HL-60 (cell line): ENCODE measurements around the gene CBLB.

Experiments
- DNase-seq, 2 experiments: peaks; one replicate each; pipeline ENCODE4 v3.0.0-alpha.2; 2010 to 2020; ENCODE audit warnings: low read depth in 1 of 2, low spot score in 1 of 2
- H3K27ac ChIP-seq: fragments of 250-450 bp; sonication (Bioruptor Pico); replicated peaks from 2 replicates; pipeline ENCODE4 v1.5.1; 2020; ENCODE audit warnings: mild to moderate bottlenecking, moderate library complexity
- H3K27me3 ChIP-seq: fragments of 250-450 bp; sonication (Bioruptor Pico); 2 replicates; pipeline ENCODE4 v1.5.1; 2021; ENCODE audit warnings: mild to moderate bottlenecking, moderate library complexity; ENCODE audit not compliant: insufficient read depth, poor library complexity, severe bottlenecking
- H3K4me3 ChIP-seq: replicated peaks from 2 replicates; pipeline ENCODE4 v1.5.1; 2011; ENCODE audit warnings: mild to moderate bottlenecking, control low read depth, low read length; ENCODE audit not compliant: insufficient read depth
- GABPA ChIP-seq: IDR thresholded peaks from 2 replicates; pipeline ENCODE4 v1.6.1; 2012; ENCODE audit warnings: low read depth
- POLR2AphosphoS5 ChIP-seq: IDR thresholded peaks from 2 replicates; pipeline ENCODE4 v1.6.1; 2012; ENCODE audit warnings: low read depth
- SPI1 ChIP-seq: IDR thresholded peaks from 2 replicates; pipeline ENCODE4 v1.6.1; 2012; ENCODE audit warnings: low read depth, mild to moderate bottlenecking, borderline replicate concordance
- TF ChIP-seq, protein P1 (sequence below): IDR thresholded peaks from one replicate; pipeline ENCODE4 v1.5.1; 2011; ENCODE audit warnings: low read length, control low read depth, inconsistent platforms; ENCODE audit not compliant: insufficient read depth
- TF ChIP-seq, protein P2 (sequence below): IDR thresholded peaks from 2 replicates; pipeline ENCODE4 v1.6.1; 2012; ENCODE audit warnings: low read depth; ENCODE audit not compliant: insufficient replicate concordance

CBLB gene

DNA sequence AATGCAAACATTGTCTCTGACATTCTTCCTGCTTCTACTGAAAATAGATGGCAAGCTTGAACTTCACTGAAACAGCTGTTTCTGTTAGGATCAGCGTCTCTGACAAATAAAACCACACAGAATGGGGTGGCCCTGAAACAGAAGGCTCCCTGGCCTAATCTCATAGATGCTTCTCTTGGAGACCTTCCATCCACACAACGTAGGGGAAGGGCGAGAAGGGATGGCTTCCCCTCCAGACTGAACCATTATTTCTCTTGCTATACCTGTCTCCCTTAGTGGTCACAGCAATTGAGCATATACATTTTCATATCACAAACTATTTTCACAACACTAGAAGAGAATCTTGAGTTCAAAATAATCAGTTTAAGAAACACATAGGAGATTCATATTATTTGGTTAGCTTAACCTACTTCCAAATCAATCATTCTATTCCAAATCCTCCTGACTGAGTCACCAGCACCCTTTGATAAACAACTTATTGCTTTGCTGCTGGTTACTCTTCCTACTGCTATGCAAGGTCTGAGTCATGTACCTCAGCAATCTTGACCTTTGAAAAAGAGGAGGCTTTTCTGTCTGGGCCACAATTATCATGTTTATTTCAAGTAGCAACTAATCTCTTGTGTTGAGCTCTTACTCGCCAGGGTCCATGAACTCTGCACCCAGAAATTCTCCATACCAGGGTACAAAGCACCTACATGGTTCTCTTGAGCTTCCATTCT is 45.5 kb downstream of the CBLB start:
- DNase-seq: no peak
- H3K27ac ChIP-seq: no peak overlapping the region
- no peak overlapping the region for H3K4me3 ChIP-seq
- no peaks in the 10 kb centered on the region for H3K27me3 ChIP-seq
- TF ChIP-seq, protein P1, sequence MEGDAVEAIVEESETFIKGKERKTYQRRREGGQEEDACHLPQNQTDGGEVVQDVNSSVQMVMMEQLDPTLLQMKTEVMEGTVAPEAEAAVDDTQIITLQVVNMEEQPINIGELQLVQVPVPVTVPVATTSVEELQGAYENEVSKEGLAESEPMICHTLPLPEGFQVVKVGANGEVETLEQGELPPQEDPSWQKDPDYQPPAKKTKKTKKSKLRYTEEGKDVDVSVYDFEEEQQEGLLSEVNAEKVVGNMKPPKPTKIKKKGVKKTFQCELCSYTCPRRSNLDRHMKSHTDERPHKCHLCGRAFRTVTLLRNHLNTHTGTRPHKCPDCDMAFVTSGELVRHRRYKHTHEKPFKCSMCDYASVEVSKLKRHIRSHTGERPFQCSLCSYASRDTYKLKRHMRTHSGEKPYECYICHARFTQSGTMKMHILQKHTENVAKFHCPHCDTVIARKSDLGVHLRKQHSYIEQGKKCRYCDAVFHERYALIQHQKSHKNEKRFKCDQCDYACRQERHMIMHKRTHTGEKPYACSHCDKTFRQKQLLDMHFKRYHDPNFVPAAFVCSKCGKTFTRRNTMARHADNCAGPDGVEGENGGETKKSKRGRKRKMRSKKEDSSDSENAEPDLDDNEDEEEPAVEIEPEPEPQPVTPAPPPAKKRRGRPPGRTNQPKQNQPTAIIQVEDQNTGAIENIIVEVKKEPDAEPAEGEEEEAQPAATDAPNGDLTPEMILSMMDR: no peak
- TF ChIP-seq SPI1 (no peak), GABPA (no peak), POLR2AphosphoS5 (no peak)
- TF ChIP-seq, protein P2, sequence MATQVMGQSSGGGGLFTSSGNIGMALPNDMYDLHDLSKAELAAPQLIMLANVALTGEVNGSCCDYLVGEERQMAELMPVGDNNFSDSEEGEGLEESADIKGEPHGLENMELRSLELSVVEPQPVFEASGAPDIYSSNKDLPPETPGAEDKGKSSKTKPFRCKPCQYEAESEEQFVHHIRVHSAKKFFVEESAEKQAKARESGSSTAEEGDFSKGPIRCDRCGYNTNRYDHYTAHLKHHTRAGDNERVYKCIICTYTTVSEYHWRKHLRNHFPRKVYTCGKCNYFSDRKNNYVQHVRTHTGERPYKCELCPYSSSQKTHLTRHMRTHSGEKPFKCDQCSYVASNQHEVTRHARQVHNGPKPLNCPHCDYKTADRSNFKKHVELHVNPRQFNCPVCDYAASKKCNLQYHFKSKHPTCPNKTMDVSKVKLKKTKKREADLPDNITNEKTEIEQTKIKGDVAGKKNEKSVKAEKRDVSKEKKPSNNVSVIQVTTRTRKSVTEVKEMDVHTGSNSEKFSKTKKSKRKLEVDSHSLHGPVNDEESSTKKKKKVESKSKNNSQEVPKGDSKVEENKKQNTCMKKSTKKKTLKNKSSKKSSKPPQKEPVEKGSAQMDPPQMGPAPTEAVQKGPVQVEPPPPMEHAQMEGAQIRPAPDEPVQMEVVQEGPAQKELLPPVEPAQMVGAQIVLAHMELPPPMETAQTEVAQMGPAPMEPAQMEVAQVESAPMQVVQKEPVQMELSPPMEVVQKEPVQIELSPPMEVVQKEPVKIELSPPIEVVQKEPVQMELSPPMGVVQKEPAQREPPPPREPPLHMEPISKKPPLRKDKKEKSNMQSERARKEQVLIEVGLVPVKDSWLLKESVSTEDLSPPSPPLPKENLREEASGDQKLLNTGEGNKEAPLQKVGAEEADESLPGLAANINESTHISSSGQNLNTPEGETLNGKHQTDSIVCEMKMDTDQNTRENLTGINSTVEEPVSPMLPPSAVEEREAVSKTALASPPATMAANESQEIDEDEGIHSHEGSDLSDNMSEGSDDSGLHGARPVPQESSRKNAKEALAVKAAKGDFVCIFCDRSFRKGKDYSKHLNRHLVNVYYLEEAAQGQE: no peak

DNA sequence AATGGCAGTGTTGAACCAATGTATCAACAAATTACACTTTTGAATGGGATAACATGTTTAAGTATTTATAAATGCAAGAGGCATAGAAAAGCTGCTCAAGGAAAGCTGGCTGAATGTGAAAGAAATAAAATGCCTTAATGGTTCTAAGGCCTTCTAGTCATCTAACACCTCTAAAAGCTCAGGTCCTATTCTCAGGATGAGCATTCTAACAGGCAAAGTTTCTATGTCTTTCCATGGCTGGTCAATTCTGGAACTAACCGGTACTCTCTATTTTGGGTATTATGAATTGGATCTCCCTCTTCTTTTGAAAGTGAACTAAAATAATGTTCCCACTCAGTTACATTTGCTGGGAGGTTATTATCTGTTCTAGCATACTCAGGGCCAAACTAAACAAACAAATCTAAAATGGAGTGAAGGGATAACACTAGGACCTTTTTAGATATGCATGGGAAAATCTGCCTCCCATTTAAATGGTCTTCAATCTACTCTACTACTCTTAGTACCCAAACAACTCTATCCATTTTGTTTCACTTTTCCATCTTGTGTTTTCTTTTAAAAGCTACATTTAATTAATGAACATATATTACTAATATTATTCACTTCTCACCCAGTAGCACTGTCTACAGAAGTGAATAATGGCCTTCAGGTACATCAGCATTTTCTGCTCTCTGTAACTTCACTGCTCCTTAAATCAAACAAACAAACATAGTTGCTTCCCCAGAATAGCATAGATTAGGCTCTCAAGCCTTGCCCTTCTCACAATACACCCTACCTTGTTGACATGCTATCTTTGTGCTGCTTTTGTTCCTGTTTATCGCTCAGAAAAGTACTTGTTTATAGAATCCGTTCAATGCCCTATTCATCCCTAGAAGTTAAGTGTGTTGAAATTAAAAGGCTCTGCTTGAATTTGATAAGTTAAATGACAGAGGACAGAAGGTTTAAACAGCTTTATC is 46.4 kb downstream of the CBLB start:
- H3K27ac ChIP-seq: no peak overlapping the region
- H3K27me3 ChIP-seq: no peaks in the 10 kb centered on the region
- H3K4me3 ChIP-seq: no peak overlapping the region
- TF ChIP-seq, protein P1: no peak
- TF ChIP-seq POLR2AphosphoS5 (no peak), GABPA (no peak), SPI1 (no peak)
- TF ChIP-seq, protein P2: no peak
- DNase-seq: no peak

DNA sequence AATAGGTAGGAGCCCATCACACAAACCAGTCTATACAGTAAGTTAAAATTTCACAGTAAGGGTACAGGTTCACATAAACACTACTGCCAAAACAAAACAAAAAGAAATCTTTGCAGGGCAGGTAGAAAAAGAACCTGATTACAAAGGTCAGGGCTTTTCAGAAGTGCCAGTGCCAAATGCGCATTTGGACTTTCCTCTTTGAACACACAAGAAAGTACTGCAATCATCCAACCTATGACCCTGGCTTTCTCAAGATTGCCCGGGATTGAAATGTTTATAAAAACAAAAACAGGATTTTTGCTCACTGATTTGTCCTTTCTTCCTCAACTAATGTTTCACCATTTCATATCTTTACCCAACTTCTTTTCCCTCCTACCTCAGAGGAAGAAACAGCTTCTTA is 47.4 kb downstream of the CBLB start:
- Histone ChIP-seq H3K27me3 (no peaks in the 10 kb centered on the region), H3K4me3 (no peak overlapping the region), H3K27ac (no peak overlapping the region)
- TF ChIP-seq SPI1: no peak
- TF ChIP-seq GABPA: no peak
- TF ChIP-seq, protein P2: no peak
- TF ChIP-seq POLR2AphosphoS5: no peak
- TF ChIP-seq, protein P1: no peak
- no peak for DNase-seq
